Measurements from ENCODE around the gene CLEC4M.

The CLEC4M gene, protein sequence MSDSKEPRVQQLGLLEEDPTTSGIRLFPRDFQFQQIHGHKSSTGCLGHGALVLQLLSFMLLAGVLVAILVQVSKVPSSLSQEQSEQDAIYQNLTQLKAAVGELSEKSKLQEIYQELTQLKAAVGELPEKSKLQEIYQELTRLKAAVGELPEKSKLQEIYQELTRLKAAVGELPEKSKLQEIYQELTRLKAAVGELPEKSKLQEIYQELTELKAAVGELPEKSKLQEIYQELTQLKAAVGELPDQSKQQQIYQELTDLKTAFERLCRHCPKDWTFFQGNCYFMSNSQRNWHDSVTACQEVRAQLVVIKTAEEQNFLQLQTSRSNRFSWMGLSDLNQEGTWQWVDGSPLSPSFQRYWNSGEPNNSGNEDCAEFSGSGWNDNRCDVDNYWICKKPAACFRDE

DNA sequence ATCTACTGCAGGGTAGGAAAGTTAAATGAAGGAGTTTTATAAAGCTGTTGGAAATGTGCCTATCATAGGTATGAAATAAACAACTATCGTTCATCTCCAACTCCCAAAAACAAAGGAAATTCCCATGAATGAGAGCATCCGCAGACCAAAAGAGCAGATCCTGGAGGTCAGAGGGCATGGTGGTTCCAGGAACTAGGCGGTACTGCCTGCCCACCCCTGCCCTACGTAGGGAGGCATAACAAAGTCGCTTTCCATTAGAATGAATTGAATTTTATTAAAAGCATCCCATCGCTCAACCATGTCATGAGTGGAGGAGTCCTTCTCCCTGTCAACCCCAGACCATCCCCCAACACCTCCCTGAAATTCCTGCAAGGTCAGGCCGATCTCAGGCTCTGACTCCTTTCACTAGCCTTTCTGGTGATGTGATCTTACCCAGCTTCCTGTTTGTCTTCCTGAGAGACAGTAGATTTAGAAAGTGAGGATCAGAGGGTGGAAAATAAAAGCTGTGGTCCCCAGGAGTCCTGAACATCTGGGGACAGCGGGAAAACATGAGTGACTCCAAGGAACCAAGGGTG is at the start of gene CLEC4M:
CLEC4M (plus strand) TSS at position 525 of the 575 bp plus-strand sequence; CDS start at position 549, 24 bp downstream.
- no peak for DNase-seq

DNA sequence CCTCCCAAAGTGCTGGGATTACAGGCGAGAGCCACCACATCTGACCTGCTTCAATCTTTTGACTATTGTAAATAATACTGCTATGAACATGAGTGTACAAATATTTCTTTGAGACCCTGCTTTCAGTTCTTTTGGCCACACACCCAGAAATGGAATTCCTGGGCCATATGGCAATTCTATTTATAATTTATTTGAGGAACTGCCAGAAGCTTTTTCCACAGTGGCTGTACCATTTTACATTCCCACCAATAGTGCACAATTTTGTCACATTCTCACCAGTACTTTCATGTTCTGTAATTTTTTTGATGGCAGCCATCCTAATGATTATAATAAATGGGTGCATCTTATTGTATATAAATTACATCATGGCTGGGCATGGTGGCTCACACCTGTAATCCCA is 47.4 kb upstream of the CLEC4M start:
- no peak for DNase-seq

DNA sequence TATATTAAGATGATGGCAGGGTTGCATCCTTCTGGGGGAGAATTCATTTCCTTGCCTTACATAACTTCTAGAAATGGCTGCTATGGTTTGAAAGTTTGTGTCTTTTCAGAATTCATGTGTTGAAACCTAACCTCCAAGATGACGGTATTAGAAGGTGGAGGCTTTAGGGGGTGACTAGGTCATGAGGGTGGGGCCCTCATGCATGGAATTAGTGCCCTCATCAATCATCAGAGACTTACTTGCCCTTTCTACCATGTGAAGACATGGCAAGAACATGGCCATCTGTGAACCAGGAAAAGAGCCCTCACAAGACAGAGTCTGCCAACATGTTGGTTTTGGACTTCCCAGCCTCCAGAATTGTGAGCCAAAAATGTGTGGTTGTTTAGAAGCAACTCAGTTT is 46.3 kb upstream of the CLEC4M start:
- no peak for DNase-seq

DNA sequence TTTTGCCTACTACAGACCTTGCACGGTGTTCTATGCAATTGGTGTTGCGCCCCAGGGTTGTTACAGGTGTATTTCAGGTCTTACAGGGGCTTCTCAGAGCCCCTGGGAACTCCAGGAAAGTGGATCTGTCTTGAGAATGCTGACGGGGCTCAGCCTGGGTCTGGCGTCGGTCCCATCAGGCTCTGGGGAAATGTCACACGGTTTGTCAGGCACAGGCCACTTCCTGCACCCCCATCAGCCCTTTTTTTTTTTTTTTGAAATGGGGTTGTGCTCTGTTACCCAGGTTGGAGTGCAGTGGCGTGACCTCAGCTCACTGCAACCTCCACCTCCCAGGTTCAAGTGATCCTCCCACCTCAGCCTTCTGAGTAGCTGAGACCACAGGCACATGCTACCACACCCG is 44.4 kb upstream of the CLEC4M start:
- DNase-seq, result no peak

DNA sequence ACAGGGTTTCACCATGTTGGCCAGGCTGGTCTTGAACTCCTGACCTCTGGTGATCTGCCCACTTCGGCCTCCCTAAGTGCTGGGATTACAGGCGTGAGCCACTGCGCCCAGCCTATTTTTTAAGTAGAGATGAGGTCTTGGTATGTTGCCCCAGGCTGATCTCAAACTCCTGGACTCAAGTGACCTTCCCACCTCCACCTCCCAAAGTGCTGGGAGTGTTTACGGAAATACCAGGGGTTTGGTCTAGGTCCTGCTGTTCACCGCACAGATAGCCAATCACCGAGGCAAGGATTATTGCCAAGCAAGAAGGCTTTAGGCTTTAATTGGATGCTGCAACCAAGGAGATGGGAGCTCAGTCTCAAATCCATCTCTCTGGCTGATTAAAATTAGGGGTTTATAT is 42.7 kb upstream of the CLEC4M start:
- DNase-seq, result no peak

DNA sequence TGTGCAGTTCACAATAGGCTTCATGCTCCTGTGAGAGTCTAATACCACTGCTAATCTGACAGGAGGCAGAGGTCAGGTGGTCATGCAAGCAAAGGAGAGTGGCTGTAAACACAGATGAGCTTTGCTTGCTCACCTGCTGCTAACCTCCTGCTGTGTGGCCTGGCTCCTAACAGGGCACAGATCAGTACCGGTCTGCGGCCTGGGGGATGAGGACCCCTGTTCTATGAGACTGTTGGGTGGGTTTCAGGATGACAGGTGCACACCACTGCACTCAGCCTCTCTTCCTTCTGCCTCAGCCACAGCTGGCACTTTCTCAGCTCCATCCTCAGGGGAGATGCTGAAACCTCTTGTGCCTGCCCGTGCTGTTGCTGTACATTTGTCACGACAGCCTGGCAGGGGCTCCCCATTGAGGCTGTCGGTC is 40.8 kb upstream of the CLEC4M start:
- no peak for DNase-seq

DNA sequence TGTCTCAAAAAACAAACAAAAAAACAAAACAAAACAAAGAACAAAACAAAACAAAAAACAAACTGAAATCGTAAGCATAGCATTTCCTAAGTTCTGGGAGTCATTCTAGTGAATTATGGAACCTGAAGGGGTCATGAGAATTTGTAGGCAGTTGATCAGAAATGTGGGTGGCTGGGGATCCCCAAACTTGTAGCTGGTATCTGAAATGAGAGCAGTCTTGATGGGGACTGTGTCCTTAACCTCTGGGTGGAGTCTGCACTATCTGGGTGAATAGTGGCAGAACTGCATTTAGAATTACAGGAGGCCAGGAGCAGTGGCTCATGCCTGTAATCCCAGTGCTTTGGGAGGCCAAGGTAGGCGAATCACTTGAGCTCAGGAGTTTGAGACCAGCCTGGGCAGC is 37.3 kb upstream of the CLEC4M start:
- DNase-seq, result no peak

DNA sequence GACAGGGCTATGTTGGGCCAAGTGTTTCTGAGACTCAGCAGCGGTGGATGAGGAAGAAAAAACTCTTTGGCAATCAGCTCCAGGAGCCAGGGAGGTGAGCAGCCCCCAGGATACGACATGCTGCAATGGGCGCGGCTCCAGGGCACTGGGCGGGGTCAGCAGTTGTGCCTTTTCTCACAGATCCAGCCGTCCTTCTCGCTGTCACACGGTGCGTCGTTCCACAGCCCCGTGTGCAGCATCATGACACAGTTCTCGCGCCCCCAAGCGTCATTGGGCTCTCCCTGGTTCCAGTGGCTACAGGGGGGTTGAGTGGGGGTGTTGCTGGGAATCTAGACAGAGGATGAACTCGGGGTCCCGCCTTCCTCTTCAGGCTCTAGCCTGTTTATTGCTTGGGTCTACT is 33.8 kb upstream of the CLEC4M start:
- DNase-seq, result no peak

DNA sequence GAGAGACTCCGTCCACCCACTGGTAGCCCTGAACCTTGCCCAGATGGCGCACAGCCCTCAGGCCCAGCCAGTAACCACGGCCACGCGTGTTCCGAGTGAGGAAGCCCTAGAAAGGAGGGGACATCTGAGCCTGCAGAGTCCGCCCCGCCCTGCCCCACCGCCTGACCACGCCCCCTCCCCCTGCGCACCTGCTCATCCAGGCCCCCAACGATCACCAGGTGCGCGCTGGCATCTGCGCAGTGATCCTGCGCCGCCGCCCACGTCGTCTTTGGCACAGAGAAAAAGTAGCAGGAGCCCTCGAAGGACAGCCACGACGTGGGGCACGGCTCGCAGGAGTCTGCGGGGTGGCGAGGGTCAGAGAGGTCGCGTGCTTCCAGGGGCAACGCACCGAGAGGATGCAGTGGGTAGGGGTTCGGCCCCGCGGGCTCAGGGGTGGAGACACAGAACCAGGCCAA is 33.2 kb upstream of the CLEC4M start:
- no peak for DNase-seq

DNA sequence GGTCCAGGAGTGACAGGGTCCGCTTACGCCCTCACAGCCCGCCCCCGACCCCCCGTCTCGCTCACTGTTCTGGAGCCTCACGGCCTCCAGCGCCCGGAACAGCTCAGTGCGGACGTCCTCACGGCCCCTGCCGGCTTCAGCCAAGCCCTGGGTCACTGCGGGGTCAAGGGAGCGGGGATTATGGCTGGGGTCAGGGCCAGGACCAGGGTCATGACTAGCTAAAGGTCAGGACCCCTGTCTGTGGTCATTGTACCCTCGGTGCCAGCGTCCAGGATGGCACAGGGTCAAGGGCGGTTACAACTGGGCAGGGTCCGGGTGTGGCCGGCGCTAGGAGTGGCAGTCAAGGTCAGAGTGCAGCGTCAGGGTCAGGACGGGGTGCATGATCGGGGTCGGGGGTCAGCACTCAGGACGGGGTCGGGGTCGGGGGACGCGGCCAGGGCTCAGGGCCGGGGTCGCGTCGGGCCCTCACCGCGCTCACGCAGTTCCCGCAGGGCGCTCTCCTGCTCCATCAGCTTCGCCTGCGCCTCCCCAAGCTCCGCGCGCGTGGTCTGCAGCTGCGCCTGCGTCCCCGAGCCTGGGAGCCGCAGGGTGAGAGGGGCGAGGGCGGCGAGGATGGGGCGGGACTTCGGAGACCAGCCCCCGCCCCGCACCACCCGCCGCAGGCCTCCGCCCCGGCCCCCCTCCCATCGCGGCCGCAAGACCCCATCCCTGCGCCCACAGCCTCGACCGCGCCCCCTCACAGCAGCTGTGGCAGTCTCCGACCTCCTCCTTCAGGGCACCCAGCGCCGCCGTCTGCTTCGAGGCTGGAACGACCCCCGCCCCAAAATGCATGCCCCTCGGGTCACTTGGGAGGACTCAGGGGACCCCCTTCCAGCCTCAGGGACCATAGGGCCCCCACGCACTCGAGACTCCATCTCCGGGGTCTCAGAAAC is 32.5 kb upstream of the CLEC4M start:
- no peak for DNase-seq

DNA sequence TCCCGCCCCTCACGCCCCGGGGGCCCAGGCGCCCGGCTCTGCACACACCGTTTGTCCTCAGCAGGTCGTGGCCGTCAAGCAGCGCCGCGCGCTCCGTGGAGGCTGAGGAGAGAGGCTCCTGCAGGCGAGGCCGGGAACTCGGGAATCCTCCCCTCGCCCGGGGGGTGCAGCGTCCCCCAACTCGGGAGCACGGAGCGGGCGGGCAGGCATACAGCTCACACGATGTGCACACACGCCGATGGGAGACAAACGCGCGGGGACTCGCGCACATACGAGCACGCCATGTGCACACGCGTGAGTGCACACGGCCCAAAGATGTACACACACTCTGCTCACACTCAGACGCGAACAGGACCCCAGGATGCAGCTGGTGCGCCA is 31.8 kb upstream of the CLEC4M start:
- no peak for DNase-seq

DNA sequence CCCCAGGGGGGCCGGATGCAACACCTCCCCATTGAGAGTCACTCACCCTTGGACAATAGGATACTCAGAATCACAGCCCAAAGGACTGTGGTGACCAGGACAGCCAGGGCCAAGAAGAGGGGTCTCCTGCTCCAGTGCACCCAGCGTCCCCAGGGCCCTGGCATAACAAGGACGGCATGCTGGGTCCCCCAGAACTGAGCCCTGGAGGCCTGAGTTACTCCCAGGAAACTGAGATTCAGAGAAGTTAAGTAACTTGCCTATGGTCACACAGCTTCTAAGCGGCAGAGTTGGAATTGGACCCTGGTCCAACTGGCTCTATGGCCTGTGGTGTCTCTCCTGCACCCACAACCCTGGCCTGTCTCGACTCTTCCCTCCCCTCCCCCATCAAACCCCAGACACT is 31.4 kb upstream of the CLEC4M start:
- DNase-seq, result no peak

DNA sequence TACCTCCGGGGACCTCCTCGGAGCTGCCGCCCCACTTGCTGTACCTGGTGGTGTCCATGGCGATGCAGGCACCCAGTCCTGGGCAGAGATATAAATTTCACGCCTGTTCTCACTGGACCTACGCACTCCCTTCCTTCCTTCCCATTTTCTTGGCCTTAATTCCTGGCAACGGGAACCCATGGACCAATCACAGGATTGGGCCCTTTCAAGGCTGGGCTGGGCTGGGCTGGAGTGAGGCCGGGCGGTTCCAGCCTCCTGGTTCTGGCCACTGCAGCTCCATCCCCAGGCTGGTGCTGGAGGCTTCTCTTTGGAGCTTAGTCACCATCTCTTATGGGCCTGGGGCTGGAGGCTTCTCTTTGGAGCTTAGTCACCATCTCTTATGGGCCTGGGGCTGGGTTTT is 31.0 kb upstream of the CLEC4M start, which contains the start of gene CLEC4G:
CLEC4G (minus strand) TSS at position 66 of the 400 bp plus-strand sequence; CDS start at position 58, 8 bp downstream.
- no peak for DNase-seq

DNA sequence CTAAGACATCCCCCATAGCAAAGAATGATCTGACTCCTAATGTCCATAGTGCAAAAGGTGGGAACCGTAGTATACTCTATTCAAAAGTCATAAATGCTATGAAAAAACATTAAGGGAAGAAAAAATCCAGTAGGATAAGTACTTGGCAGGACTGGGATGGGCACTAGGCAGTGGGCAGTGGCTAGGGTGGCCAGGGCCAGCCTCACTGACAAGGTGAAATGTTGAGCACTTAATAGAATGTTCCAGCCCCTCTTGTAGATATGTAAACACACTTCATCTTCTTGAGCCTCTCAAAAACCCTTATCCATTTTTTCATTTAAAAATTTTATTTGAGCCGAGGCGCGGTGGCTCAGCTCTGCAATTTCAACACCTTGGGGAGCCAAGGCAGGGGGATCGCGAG is 29.7 kb upstream of the CLEC4M start:
- no peak for DNase-seq

DNA sequence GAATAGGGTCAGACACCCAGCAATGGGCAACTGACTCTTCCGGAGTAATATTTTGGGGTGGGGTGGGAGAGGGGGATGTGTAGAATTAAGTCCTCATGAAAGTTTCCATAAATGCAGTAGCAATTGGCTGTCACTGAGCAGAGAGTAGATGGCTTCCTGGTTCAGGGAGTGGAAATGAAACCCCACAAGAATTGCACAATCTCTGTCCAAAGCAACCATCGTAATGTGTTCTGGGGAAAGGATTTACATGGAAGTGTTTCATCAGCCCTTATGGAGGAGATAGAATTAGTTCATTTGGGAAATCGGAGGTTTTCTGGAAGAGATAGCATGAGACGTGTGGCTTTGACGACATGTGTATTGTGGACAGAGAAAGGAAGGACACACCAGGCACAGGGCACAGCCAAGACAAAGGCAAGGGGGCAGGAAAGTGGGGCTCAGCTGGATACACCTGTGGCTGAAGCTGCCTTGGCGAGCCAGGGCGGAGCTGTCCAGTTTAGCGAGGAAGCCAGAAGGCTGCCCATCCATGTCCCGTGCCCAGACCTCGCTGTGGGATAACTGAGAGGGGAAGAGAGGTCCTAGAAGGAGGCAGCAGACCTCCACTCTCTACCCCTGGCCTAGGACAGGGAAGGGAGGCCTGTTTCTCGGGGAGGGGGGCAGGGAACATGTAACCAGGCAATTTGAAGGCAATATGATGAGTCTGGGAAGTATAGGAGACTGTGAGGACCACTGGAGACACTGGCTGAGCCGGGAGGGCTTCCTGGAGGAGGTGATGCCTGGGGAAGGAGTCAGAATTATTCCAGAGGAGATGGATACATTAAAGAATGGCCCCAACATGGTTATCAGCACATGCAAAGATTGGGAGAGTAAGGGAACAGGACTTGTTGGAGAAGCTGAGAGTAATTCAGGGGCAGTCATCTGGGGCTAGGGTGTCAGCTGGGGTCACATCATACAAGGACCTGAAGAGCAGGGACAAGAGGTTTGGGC is 28.5 kb upstream of the CLEC4M start:
- DNase-seq, result no peak

DNA sequence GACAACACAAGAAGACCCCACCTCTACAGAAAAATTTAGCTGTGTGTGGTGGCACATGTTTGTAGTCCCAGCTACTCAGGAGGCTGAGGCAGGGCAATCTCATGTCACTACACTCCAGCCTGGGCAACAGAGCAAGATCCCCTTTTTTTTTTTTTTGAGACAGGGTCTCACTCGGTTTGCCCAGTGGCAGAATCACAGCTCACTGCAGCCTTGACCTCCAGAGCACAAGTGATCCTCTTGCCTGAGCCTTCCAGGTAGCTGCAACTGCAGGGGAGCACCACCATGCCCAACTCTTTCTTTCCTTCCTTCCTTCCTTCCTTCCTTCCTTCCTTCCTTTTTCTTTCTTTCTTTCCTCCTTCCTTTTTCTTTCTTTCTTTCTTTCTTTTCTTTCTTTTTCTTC is 26.9 kb upstream of the CLEC4M start:
- no peak for DNase-seq

DNA sequence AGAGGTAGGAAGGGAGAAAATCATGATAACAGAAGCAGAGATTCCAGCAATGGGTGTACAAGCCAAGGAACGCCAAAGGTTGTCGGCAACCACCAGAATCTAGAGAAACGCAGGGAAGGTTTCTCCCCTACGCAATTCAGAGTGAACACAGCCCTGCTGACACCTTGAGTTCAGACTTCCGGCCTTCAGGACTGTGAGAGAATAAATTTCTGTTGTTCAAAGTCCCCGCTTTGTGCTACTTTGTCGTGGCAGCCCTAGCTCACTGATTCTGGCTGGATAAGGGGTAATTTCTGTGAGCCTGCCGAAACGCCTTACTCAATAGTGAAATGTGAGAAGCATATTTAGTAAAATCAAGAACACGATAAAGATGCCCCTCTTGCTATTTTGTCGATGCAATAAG is 25.8 kb upstream of the CLEC4M start:
- DNase-seq, result no peak

DNA sequence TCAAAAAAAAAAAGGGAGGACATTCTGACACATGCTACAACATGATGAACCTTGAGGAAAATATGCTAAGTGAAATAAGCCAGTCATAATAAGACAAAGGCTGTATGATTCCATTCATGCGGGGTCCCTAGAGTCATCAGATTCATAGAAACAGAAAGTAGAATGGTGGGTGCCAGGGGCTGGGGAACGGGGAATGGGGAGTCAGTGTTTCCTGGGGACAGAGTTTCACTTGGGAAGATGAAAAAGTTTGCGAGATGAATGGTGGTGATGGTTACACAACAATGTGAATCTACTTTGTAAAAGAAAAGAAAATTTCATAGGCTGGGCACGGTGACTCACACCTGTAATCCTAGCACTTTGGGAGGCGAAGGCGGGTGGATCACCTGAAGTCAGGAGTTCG is 25.0 kb upstream of the CLEC4M start:
- no peak for DNase-seq

DNA sequence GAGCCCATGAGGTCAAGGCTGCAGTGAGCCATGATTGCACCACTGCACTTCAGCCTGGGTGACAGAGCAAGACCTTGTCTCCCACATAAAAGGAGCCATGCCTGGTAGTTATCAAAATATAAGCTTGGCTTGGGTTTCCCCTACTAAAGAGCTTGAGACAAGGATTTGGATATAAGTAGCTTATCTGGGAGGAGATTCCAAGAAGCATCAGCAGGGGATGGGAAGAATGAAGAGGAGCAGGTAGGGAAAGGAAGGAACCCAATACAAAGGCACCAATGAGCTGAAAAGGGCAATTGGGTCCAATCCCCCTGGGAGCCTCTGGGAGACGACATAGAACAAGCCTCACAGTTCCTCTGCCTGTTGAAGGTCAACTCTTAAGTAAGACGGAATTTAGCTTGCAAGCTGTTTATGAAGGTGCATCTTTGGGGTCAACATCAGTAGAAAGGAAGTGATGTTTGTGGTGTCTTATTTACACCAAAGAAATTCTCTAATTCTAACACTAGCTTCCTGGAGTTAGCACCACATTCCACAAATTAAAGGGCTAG is 23.8 kb upstream of the CLEC4M start:
- no peak for DNase-seq

DNA sequence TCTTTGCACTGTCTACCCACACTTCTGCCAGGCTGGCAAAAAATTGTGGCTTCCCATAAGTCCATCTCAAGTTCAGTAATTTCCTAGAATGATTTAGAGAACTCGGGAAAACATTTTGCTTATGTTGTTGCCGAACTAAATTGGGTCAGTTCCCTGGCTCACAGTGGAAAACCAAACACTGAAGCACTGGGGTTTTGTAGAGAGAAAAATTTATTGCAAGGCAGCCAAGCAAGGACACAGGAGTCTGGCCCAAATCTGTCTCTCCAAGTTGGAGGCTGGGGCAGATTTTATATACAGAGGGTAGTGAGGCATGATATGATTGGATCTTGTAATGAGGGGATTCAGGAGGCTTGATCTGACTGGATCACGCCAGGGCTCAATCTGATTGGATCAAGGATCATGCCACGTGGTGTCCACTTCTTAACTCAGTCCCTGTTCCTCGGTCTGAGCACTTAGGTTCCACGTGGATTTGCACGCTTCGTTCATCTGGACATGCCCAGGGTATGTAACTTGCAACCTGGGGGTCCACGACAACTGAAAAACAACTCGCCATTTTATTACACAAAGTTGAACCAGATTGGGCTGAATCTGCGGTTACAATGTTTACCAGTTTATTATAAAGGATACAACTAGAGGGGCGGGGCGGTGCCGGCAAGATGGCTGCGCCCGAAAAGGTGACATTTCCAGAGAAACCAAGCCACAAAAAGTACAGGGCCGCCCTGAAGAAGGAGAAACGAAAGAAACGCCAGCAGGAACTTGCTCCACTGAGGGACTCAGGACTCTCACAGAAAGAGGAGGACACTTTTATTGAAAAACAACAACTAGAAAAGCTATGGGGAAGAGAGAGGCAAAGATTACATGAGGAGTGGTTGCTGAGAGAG is 23.0 kb upstream of the CLEC4M start:
- DNase-seq, result no peak

DNA sequence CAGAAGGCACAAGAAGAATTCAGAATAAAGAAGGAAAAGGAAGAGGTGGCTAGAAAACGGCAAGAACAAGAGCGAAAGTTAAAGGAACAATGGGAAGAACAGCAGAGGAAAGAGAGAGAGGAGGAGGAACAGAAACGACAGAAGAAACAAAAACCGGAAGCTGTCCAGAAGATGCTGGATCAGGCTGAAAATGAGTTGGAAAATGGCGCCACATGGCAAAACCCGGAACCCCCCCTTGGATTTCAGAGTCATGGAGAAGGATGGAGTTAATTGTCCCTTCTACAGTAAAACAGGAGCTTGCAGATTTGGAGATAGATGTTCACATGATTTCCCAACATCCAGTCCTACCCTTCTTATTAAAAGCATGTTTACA is 22.4 kb upstream of the CLEC4M start:
- no peak for DNase-seq

Data from kidney glomerular epithelial cell (primary cell).